HepG2 (cell line): ENCODE data around the gene DNAJC4. TPM values are rescaled to one million over a fixed set of nuclear protein-coding genes. Genes with fewer than 3 reads are reported as not detected.

Experiments used
- ATRX ChIP-seq: sonication (generic); formaldehyde crosslinking; IDR thresholded peaks from 2 replicates; pipeline ENCODE4 v1.4.0; 2020; ENCODE audit warnings: missing genetic modification reagents, borderline replicate concordance
- CBX5 ChIP-seq: sonication (generic); formaldehyde crosslinking; IDR thresholded peaks from 2 replicates; pipeline ENCODE4 v1.4.0; 2020; ENCODE audit warnings: missing genetic modification reagents, borderline replicate concordance
- CHD4 ChIP-seq: fragments of 200-600 bp; sonication (generic); IDR thresholded peaks from 2 replicates; pipeline ENCODE4 v1.7.0; 2017; ENCODE audit warnings: mild to moderate bottlenecking, low read length, borderline replicate concordance
- DMAP1 ChIP-seq: IDR thresholded peaks from 2 replicates; pipeline ENCODE4 v1.6.1; 2016
- DR1 ChIP-seq: sonication (generic); formaldehyde crosslinking; IDR thresholded peaks from 2 replicates; pipeline ENCODE4 v1.8.0; 2021; ENCODE audit warnings: mild to moderate bottlenecking, missing genetic modification reagents, inconsistent platforms
- FOXK1 ChIP-seq: sonication (generic); formaldehyde crosslinking; IDR thresholded peaks from 2 replicates; pipeline ENCODE4 v1.4.0; 2020; ENCODE audit warnings: low read depth, missing genetic modification reagents, borderline replicate concordance
- HNF1B ChIP-seq: sonication (generic); formaldehyde crosslinking; IDR thresholded peaks from 2 replicates; pipeline ENCODE4 v1.5.1; 2020; ENCODE audit warnings: mild to moderate bottlenecking, moderate library complexity, missing genetic modification reagents
- ISX ChIP-seq: sonication (generic); formaldehyde crosslinking; conservative IDR thresholded peaks from 2 replicates; pipeline ENCODE4 v1.5.0; 2020; ENCODE audit warnings: missing genetic modification reagents
- JUND ChIP-seq: sonication (generic); formaldehyde crosslinking; IDR thresholded peaks from 2 replicates; pipeline ENCODE4 v1.8.0; 2022; ENCODE audit warnings: mild to moderate bottlenecking, missing genetic modification reagents
- NPAS2 ChIP-seq: sonication (generic); formaldehyde crosslinking; IDR thresholded peaks from 2 replicates; pipeline ENCODE4 v1.8.0; 2022; ENCODE audit warnings: mild to moderate bottlenecking, missing genetic modification reagents, borderline replicate concordance
- NR2C2 ChIP-seq: sonication (generic); formaldehyde crosslinking; IDR thresholded peaks from 2 replicates; pipeline ENCODE4 v1.4.0; 2020; ENCODE audit warnings: missing genetic modification reagents, mild to moderate bottlenecking, moderate library complexity, borderline replicate concordance
- POLR2A ChIP-seq, 2 experiments: IDR thresholded peaks; 2 replicates each; pipeline ENCODE4 v1.6.1; 2011; ENCODE audit warnings: low read depth in 2 of 2, low read length in 2 of 2, mild to moderate bottlenecking in 1 of 2, moderate library complexity in 1 of 2; ENCODE audit not compliant: insufficient read depth in 1 of 2
- PPARG ChIP-seq: conservative IDR thresholded peaks from 2 replicates; pipeline ENCODE4 v1.6.1; 2016; ENCODE audit warnings: missing biosample characterization, missing genetic modification reagents
- RAD51 ChIP-seq: fragments of 450-650 bp; IDR thresholded peaks from 2 replicates; pipeline ENCODE4 v1.6.1; 2016; ENCODE audit warnings: borderline replicate concordance
- RELA ChIP-seq: sonication (generic); formaldehyde crosslinking; IDR thresholded peaks from 2 replicates; pipeline ENCODE4 v1.4.0; 2020; ENCODE audit warnings: missing genetic modification reagents
- SRSF1 ChIP-seq: fragments of 200-400 bp; formaldehyde crosslinking; optimal IDR thresholded peaks from 2 replicates; pipeline ENCODE3; 2017; ENCODE audit warnings: mild to moderate bottlenecking, low read depth, low read length, moderate library complexity
- ZBTB7A ChIP-seq: sonication (generic); formaldehyde crosslinking; IDR thresholded peaks from 2 replicates; pipeline ENCODE4 v1.8.0; 2022; ENCODE audit warnings: mild to moderate bottlenecking, missing genetic modification reagents
- ZFP82 ChIP-seq: sonication (generic); formaldehyde crosslinking; IDR thresholded peaks from 2 replicates; pipeline ENCODE4 v1.5.1; 2020; ENCODE audit warnings: mild to moderate bottlenecking, missing genetic modification reagents, borderline replicate concordance
- ZKSCAN8 ChIP-seq: IDR thresholded peaks from 2 replicates; pipeline ENCODE4 v1.6.1; 2016; ENCODE audit warnings: borderline replicate concordance, missing genetic modification reagents, missing compliant biosample characterization
- ZNF136 ChIP-seq: sonication (generic); formaldehyde crosslinking; IDR thresholded peaks from 2 replicates; pipeline ENCODE4 v1.8.1; 2022; ENCODE audit warnings: low read depth, mild to moderate bottlenecking, moderate library complexity, missing genetic modification reagents
- ZNF274 ChIP-seq: sonication (generic); formaldehyde crosslinking; IDR thresholded peaks from 2 replicates; pipeline ENCODE4 v1.5.1; 2020; ENCODE audit warnings: mild to moderate bottlenecking, missing genetic modification reagents
- ZNF367 ChIP-seq: sonication (generic); formaldehyde crosslinking; IDR thresholded peaks from 2 replicates; pipeline ENCODE4 v1.4.0; 2020; ENCODE audit warnings: missing genetic modification reagents, borderline replicate concordance
- ZNF414 ChIP-seq: sonication (generic); formaldehyde crosslinking; IDR thresholded peaks from 2 replicates; pipeline ENCODE4 v1.5.0; 2020; ENCODE audit warnings: missing genetic modification reagents
- ZNF432 ChIP-seq: sonication (generic); formaldehyde crosslinking; IDR thresholded peaks from 2 replicates; pipeline ENCODE4 v1.5.0; 2020; ENCODE audit warnings: missing genetic modification reagents, mild to moderate bottlenecking, borderline replicate concordance
- ZNF496 ChIP-seq: sonication (generic); formaldehyde crosslinking; IDR thresholded peaks from 2 replicates; pipeline ENCODE4 v1.8.1; 2023; ENCODE audit warnings: mild to moderate bottlenecking, moderate library complexity, missing genetic modification reagents; ENCODE audit not compliant: insufficient replicate concordance
- ZNF556 ChIP-seq: sonication (generic); formaldehyde crosslinking; IDR thresholded peaks from 2 replicates; pipeline ENCODE4 v1.4.0; 2020; ENCODE audit warnings: mild to moderate bottlenecking, missing genetic modification reagents, borderline replicate concordance
- ZNF850 ChIP-seq: sonication (generic); formaldehyde crosslinking; conservative IDR thresholded peaks from 2 replicates; pipeline ENCODE4 v1.9.0; 2021; ENCODE audit warnings: mild to moderate bottlenecking, missing genetic modification reagents
- ZXDC ChIP-seq: sonication (generic); formaldehyde crosslinking; IDR thresholded peaks from 2 replicates; pipeline ENCODE4 v1.5.0; 2020; ENCODE audit warnings: mild to moderate bottlenecking, missing genetic modification reagents
- polyA plus RNA-seq, 8 experiments: library from polyadenylated mRNA; depleted of rRNA in 3 of 8; stranded (reverse) in 7 of 8; unstranded in 1 of 8; fragments of >200 nt; fragmentation: Illumina TruSeq in 4 of 8; extraction: Trizol in 4 of 8; gene quantifications; 2 replicates each; pipeline versions ENCODE4 v1.2.1 to v1.2.3, GENCODE V29; 2011 to 2016; ENCODE audit warnings: low read depth in 4 of 8, missing spikeins in 1 of 8, mixed read lengths in 1 of 8; ENCODE audit not compliant: insufficient read depth in 1 of 8
- total RNA-seq, 5 experiments: library from RNA; depleted of rRNA; stranded (reverse); fragments of >200 nt; fragmentation: Illumina TruSeq; extraction: Trizol; gene quantifications; 2 replicates each; pipeline ENCODE4 v1.2.3, GENCODE V29; 2016; ENCODE audit warnings: low read depth in 1 of 5

DNAJC4 gene
- total and polyA plus RNA-seq, 2 of the 13 experiments (the other 11 are each of a cell fraction or from before 2014, with no cell fraction given): 10.3 to 60.8 TPM

- TF ChIP-seq ZNF367 (CRISPR knock-in tag) (no peak), ZNF432 (CRISPR knock-in tag) (0 out of 2 replicates have a peak, but pooled peaks have one; percentile 69), ZNF496 (CRISPR knock-in tag) (peak; percentile 19), RELA (CRISPR knock-in tag) (no peak), ISX (no peak), ZBTB7A (CRISPR knock-in tag) (no peak), DMAP1 (CRISPR knock-in tag) (peak; percentile 97), NPAS2 (CRISPR knock-in tag) (no peak), ATRX (no peak), JUND (CRISPR knock-in tag) (no peak), ZNF274 (CRISPR knock-in tag) (peak; percentile 98), ZFP82 (CRISPR knock-in tag) (peak; percentile 98), SRSF1 (peak; percentile 74), NR2C2 (CRISPR knock-in tag) (peak; percentile 63; the same call in 1 of the 2 replicates), FOXK1 (CRISPR knock-in tag) (no peak), ZXDC (CRISPR knock-in tag) (peak; percentile 98), ZNF556 (CRISPR knock-in tag) (peak; percentile 87), CBX5 (CRISPR knock-in tag) (no peak; the same call in 1 of the 2 replicates), HNF1B (CRISPR knock-in tag) (no peak; the same call in 1 of the 2 replicates), CHD4 (no peak), POLR2A (IDR thresholded peaks at IDR 0.05; ENCODE audit: insufficient read depth in 1 of 2, low read depth in 2 of 2, low read length in 2 of 2) (peak; percentile 96 to 99), PPARG (CRISPR knock-in tag) (0 out of 2 replicates have a peak, but pooled peaks have one; percentile 12), ZNF136 (peak; percentile 94), DR1 (CRISPR knock-in tag) (no peak; the same call in 1 of the 2 replicates), RAD51 (peak; percentile 69), ZNF850 (CRISPR knock-in tag) (no peak), ZNF414 (CRISPR knock-in tag) (peak; percentile 31; the same call in 1 of the 2 replicates), ZKSCAN8 (CRISPR knock-in tag) (no peak)
Measured at GRCh38 chr11:64185175-64185692, 45.1 kb upstream of the DNAJC4 start (continued).
